ENCODE results near the gene STOX1. TPM values are rescaled to one million over a fixed set of nuclear protein-coding genes. Genes with fewer than 3 reads are reported as not detected.
"Not testable (repeated sequence)": the region's sequence is repeated elsewhere in the genome, so short reads cannot be mapped to it uniquely, and the experiment has no call there.

The STOX1 gene
- total RNA-seq, 1 donor from 2014 or later, result 8.7 TPM

DNA sequence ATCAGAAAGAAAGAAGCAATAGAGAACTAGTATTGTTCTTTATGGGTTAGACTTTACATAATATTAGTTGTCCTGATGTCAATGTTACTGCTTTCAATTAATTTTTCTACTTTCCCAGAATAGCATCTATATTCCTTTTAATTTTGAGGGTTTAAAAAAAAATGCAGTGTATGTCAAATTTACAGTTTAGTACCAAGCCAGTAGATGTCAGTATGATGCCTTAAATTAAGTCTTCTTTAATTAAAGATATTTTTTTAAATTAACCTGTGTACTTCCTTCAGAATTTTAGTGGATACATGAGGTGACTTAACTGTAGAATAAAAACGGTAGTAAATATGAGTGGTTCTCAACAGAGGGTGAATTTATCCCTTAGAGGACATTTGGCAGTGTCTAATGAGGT is 35.2 kb upstream of the STOX1 start:
- no peaks in the 10 kb centered on the region for H3K9me3 Mint-ChIP-seq
- no peaks in the 10 kb centered on the region for H3K27me3 Mint-ChIP-seq (ENCODE audit: low read depth)
- peaks cover 13% of the 10 kb centered on the region for H3K36me3 Mint-ChIP-seq (ENCODE audit: low read depth)
- no peak overlapping the region for H3K4me3 Mint-ChIP-seq
- TF ChIP-seq, protein P1, sequence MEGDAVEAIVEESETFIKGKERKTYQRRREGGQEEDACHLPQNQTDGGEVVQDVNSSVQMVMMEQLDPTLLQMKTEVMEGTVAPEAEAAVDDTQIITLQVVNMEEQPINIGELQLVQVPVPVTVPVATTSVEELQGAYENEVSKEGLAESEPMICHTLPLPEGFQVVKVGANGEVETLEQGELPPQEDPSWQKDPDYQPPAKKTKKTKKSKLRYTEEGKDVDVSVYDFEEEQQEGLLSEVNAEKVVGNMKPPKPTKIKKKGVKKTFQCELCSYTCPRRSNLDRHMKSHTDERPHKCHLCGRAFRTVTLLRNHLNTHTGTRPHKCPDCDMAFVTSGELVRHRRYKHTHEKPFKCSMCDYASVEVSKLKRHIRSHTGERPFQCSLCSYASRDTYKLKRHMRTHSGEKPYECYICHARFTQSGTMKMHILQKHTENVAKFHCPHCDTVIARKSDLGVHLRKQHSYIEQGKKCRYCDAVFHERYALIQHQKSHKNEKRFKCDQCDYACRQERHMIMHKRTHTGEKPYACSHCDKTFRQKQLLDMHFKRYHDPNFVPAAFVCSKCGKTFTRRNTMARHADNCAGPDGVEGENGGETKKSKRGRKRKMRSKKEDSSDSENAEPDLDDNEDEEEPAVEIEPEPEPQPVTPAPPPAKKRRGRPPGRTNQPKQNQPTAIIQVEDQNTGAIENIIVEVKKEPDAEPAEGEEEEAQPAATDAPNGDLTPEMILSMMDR (conservative IDR thresholded peaks at IDR 0.05), result peak; percentile 53
- no peak overlapping the region for H3K27ac Mint-ChIP-seq (ENCODE audit: unreplicated experiment)
- DNase-seq (ENCODE audit: low read depth, low spot score), result no peak
- H3K4me1 Mint-ChIP-seq, result no peaks in the 10 kb centered on the region

DNA sequence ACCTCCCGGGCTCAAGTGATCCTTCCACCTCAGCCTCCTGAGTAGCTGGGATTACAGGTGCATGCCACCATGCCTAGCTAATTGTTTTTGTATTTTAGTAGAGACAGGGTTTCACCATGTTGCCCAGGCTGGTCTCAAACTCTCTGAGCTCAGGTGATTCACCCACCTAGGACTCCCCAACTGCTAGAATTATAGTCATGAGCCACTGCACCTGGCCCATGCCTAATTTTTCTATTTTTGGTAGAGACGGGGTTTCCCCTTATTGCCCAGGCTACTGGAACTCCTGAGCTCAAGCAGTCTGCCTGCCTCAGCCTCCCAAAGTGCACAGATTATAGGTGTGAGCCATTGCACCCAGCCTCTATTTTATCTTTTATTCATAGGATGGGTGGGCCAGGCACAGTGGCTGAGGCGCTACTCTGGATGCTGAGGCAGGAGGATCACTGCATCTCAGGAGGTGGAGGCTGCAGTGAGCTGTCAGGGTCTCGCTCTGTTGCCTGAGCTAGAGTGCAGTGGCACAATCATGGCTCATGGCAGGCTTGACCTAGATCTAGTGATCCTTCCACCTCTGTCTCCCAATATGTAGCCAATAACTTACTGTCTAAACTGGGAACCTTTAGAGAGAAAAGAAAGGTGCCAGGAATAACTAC is 31.3 kb upstream of the STOX1 start:
- TF ChIP-seq, protein P1 (conservative IDR thresholded peaks at IDR 0.05), result no peak
- H3K27ac Mint-ChIP-seq (ENCODE audit: unreplicated experiment), result no peak overlapping the region
- H3K36me3 Mint-ChIP-seq (ENCODE audit: low read depth), result peaks cover 15% of the 10 kb centered on the region
- no peak overlapping the region for H3K4me3 Mint-ChIP-seq
- no peaks in the 10 kb centered on the region for H3K4me1 Mint-ChIP-seq
- no peak for DNase-seq (ENCODE audit: low read depth, low spot score)
- no peaks in the 10 kb centered on the region for H3K9me3 Mint-ChIP-seq
- no peaks in the 10 kb centered on the region for H3K27me3 Mint-ChIP-seq (ENCODE audit: low read depth)

DNA sequence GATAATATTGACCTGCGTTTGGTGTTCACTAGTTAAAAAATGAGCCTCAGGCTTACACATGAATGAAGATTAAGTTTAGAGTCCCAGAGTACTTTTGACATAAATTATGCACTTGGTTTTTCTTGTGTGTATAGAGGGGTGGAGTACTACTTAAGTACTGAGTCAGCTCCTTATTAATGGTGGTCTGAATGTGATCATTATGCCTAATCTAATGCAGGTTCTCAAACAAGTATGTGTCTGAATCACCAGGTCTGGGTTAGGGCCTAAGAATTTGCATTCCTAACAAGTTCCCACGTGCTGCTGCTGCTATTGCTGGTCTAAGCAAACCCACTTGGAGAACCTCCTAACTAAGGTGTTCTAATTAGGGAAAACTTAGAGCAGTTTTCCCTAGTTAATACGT is 30.7 kb upstream of the STOX1 start:
- H3K4me3 Mint-ChIP-seq, result no peak overlapping the region
- no peaks in the 10 kb centered on the region for H3K27me3 Mint-ChIP-seq (ENCODE audit: low read depth)
- H3K36me3 Mint-ChIP-seq (ENCODE audit: low read depth), result peaks cover 15% of the 10 kb centered on the region
- no peak for DNase-seq (ENCODE audit: low read depth, low spot score)
- no peaks in the 10 kb centered on the region for H3K9me3 Mint-ChIP-seq
- H3K27ac Mint-ChIP-seq (ENCODE audit: unreplicated experiment), result no peak overlapping the region
- TF ChIP-seq, protein P1 (conservative IDR thresholded peaks at IDR 0.05), result no peak
- no peaks in the 10 kb centered on the region for H3K4me1 Mint-ChIP-seq

DNA sequence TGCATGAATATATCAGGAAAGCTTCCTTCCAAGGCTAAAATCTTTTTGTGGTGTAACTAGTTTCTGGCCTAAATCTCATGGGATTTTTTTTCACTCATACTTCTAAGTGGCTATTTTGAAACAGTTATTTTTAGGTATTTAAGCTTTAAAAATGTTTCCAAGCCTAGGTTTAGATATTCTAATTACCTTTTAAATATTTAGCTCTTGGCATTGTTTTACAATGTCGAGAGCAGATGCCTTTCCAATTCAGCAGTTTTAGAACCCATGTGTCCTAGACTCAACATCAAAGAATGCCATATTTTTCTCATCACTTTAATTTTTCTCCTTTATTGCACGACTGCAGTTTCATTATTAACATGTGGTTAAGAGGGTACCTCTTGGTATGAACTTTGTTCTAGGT is 27.1 kb upstream of the STOX1 start:
- Mint-ChIP-seq H3K4me3 (no peak overlapping the region), H3K27ac (ENCODE audit: unreplicated experiment) (no peak overlapping the region), H3K9me3 (no peaks in the 10 kb centered on the region), H3K27me3 (ENCODE audit: low read depth) (no peaks in the 10 kb centered on the region), H3K4me1 (no peaks in the 10 kb centered on the region), H3K36me3 (ENCODE audit: low read depth) (peaks cover 11% of the 10 kb centered on the region)
- TF ChIP-seq, protein P1 (conservative IDR thresholded peaks at IDR 0.05), result no peak
- DNase-seq (ENCODE audit: low read depth, low spot score), result no peak

DNA sequence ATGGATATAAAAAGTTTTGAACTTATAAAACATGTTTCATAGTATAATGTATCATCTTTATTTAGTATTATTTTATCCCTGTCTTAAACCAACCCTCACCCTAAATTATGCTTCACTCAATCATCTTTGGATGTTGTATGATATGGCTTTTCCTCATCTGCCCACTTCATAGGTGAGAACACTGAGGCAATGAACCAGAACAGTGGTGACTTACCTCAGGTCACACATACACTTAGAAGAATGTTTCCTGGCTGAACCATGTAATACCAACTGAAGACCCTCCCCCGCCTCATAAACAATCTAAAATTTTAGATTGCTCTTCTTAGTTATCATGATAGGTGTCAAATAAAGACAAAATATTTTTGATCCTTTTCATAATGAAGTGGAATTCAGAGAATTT is 22.6 kb upstream of the STOX1 start:
- TF ChIP-seq, protein P1 (conservative IDR thresholded peaks at IDR 0.05), result no peak
- Mint-ChIP-seq H3K4me1 (no peaks in the 10 kb centered on the region), H3K4me3 (no peak overlapping the region), H3K27ac (ENCODE audit: unreplicated experiment) (no peak overlapping the region), H3K9me3 (no peaks in the 10 kb centered on the region), H3K36me3 (ENCODE audit: low read depth) (peaks cover 3% of the 10 kb centered on the region), H3K27me3 (ENCODE audit: low read depth) (no peaks in the 10 kb centered on the region)
- no peak for DNase-seq (ENCODE audit: low read depth, low spot score)

DNA sequence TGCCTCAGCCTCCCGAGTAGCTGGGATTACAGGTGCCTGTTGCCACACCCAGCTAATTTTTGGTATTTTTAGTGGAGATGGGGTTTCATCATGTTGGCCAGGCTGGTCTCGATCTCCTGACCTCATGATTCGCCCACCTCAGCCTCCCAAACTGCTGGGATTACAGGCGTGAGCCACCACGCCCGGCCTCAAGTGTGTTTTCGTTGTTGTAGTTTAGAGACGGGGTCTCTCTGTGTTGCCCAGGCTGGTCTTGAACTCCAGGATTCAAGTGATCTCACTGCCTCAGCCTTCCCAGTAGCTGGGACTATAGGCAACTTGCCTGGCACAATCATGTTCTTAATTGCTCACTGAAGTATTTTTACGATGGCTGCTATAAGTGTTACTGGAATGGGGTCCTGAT is 16.5 kb upstream of the STOX1 start:
- H3K4me1 Mint-ChIP-seq; H3K36me3 Mint-ChIP-seq (ENCODE audit: low read depth); H3K27ac Mint-ChIP-seq (ENCODE audit: unreplicated experiment); H3K9me3 Mint-ChIP-seq; DNase-seq (ENCODE audit: low read depth, low spot score); H3K4me3 Mint-ChIP-seq; H3K27me3 Mint-ChIP-seq (ENCODE audit: low read depth): not testable (repeated sequence)
